ENCODE results near the gene CNEP1R1. TPM values are rescaled to one million over a fixed set of nuclear protein-coding genes. Genes with fewer than 3 reads are reported as not detected.

CNEP1R1 gene
- total RNA-seq, 1 experiment from 2014 or later: 14.6 TPM

DNA sequence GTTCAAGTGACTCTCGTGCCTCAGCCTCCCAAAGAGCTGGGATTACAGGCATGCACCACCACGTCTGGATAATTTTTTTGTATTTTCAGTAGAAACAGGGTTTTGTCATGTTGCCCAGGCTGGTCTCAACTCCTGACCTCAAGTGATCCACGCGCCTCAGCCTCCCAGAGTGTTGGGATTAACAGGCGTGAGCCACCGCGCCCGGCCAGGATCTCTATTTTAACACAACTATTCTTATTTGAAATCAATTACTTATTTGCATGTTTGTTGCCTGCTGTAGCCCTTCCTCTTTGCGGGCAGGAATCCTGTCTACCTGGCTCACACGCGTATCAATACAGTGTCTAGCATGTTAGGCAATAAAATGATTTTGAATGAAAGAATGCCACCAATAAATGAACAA, 818 bp upstream of the CNEP1R1 start:
- peak overlapping the region; percentile 8; the same call in 1 of the 2 replicates for H3K9ac ChIP-seq (ENCODE audit: low read length)
- peak overlapping the region; percentile 83 for H3K4me2 ChIP-seq (ENCODE audit: low read length)
- H3K9me2 ChIP-seq (ENCODE audit: insufficient read depth): no peaks in the 10 kb centered on the region
- intact Hi-C loops (cut with micrococcal nuclease): loop anchor here (2.0 to 10.0 kb wide), 2 partner anchors 187 to 331 kb away; no protein-coding TSS in a partner anchor
- peaks cover 24% of the 10 kb centered on the region for H3K79me2 ChIP-seq (ENCODE audit: insufficient read depth, low read length)
- peaks cover 4 to 15% of the 10 kb centered on the region in 2 experiments; a peak in 2 of 4 replicates for H3K4me1 ChIP-seq (ENCODE audit: control insufficient read depth in 1 of 2, insufficient read depth in 2 of 2, low read length in 2 of 2)
- ChIA-PET CTCF (interaction anchor here (1.1 to 2.3 kb wide), 11 partner anchors 11 to 619 kb away, joined by 3 to 65 read pairs (median 7); partner anchors contain the start of gene HEATR3), RAD21 (ENCODE audit: low non-redundant PET in 1 of 2, low total read pairs in 2 of 2, uncharacterized antibody in 2 of 2, unreplicated experiment in 2 of 2) (interaction anchor here (1.2 to 1.6 kb wide), 2 partner anchors 186 to 187 kb away, joined by 5 to 9 read pairs; no protein-coding TSS in a partner anchor), POLR2A (interaction anchor here (0.5 to 1.2 kb wide), 2 partner anchors 41 to 480 kb away, joined by 3 to 8 read pairs; partner anchors contain the start of gene HEATR3)
- no peaks in the 10 kb centered on the region for H3K27me3 ChIP-seq (ENCODE audit: insufficient read depth, low read length)
- H3K36me3 ChIP-seq (ENCODE audit: control insufficient read depth in 1 of 2, insufficient read depth in 2 of 2, low read length in 2 of 2): no peaks in the 10 kb centered on the region
- no peak for DNase-seq (ENCODE audit: low read depth, low spot score)
- no peak overlapping the region for H3K27ac ChIP-seq (ENCODE audit: low read depth, low read length)
- H2AFZ ChIP-seq (ENCODE audit: low read depth, low read length, poor library complexity, severe bottlenecking): peak overlapping the region; percentile 98
- H3K9me3 ChIP-seq (ENCODE audit: control insufficient read depth in 1 of 2, insufficient read depth in 1 of 2, low read depth in 1 of 2, low read length in 2 of 2): no peaks in the 10 kb centered on the region
- no peak for TF ChIP-seq FOSL1 (IDR thresholded peaks at IDR 0.05; ENCODE audit: low read depth)
- no peak for TF ChIP-seq CEBPB (IDR thresholded peaks at IDR 0.05; ENCODE audit: low read depth)
- no peak for TF ChIP-seq REST (IDR thresholded peaks at IDR 0.05; ENCODE audit: low read depth)
- no peak for TF ChIP-seq EZH2 (IDR thresholded peaks at IDR 0.05)
- no peak for TF ChIP-seq SIN3A (IDR thresholded peaks at IDR 0.05; ENCODE audit: low read depth)
- no peak for ATAC-seq
- H4K20me1 ChIP-seq (ENCODE audit: insufficient read depth): no peaks in the 10 kb centered on the region
- H3K4me3 ChIP-seq (replicated peaks in 1 of 2; ENCODE audit: low read depth in 1 of 2, low read length in 2 of 2): peak overlapping the region; percentile 38 to 97
- no TSS peak for BruUV-seq (replicated peaks)

All from HCT116 (cell line).